MCF 10A (cell line): ENCODE data around the gene ZFP37. TPM values are rescaled to one million over a fixed set of nuclear protein-coding genes. Genes with fewer than 3 reads are reported as not detected.
"Not testable (repeated sequence)": the region's sequence is repeated elsewhere in the genome, so short reads cannot be mapped to it uniquely, and the experiment has no call there.

ENCODE experiments used
- Bru-seq: library from RNA; stranded (reverse); fragments of 400-500 nt; gene quantifications from one replicate; lab custom pipeline; 2021; lab: Mats Ljungman, UMichigan
- BruChase-seq, 2 experiments: library from RNA; stranded (reverse); fragments of 400-500 nt; gene quantifications; one replicate each; lab custom pipeline; 2021; lab: Mats Ljungman, UMichigan
- BruUV-seq: library from RNA; stranded (reverse); fragments of 400-500 nt; replicated peaks from 2 replicates; lab custom pipeline; 2021; lab: Mats Ljungman, UMichigan
- CTCF ChIA-PET: fragments of 300-600 bp; sonication (Branson Sonifier 250); formaldehyde crosslinking; extraction: SDS; loops from one replicate; lab custom pipeline; 2021; ENCODE audit warnings: antibody characterized with exemption, inconsistent platforms; lab: Yijun Ruan, JAX
- POLR2A ChIA-PET: fragments of 300-600, 350-650 bp; sonication (Branson Sonifier 250); formaldehyde crosslinking; extraction: SDS; loops from one replicate; lab custom pipeline; 2020; ENCODE audit warnings: antibody characterized with exemption, inconsistent platforms; lab: Yijun Ruan, JAX
- DNase-seq: peaks from one replicate; pipeline ENCODE4 v3.0.0-alpha.2; 2018; ENCODE audit not compliant: unreplicated experiment
- H3K27ac Mint-ChIP-seq: one replicate; pipeline ENCODE4 v1.8.0; 2022; ENCODE audit warnings: mild to moderate bottlenecking, low read depth, mixed read lengths; ENCODE audit not compliant: unreplicated experiment
- H3K27me3 Mint-ChIP-seq: one replicate; pipeline ENCODE4 v1.8.0; 2022; ENCODE audit warnings: mixed read lengths; ENCODE audit not compliant: insufficient read depth, unreplicated experiment
- H3K36me3 Mint-ChIP-seq: one replicate; pipeline ENCODE4 v1.8.0; 2022; ENCODE audit warnings: mild to moderate bottlenecking, moderate library complexity, mixed read lengths; ENCODE audit not compliant: insufficient read depth, unreplicated experiment
- H3K4me1 Mint-ChIP-seq: one replicate; pipeline ENCODE4 v1.8.0; 2022; ENCODE audit warnings: mixed read lengths; ENCODE audit not compliant: insufficient read depth, unreplicated experiment
- H3K4me3 Mint-ChIP-seq: one replicate; pipeline ENCODE4 v1.8.0; 2022; ENCODE audit warnings: mild to moderate bottlenecking, moderate library complexity, mixed read lengths; ENCODE audit not compliant: unreplicated experiment
- H3K9me3 Mint-ChIP-seq: one replicate; pipeline ENCODE4 v1.8.0; 2022; ENCODE audit warnings: mixed read lengths; ENCODE audit not compliant: unreplicated experiment
- CTCF ChIP-seq: fragments of 200-600 bp; IDR thresholded peaks from one replicate; pipeline ENCODE4 v1.8.0; 2022; ENCODE audit warnings: antibody characterized with exemption, mild to moderate bottlenecking; ENCODE audit not compliant: unreplicated experiment
- intact Hi-C: fragments of 100-400 bp; cut with micrococcal nuclease; formaldehyde crosslinking; loops from 2 replicates; pipeline ENCODE4 v1.14.1; 2022
- long read RNA-seq: library from polyadenylated mRNA; stranded (forward); transcript quantifications from one replicate; pipeline ENCODE4 v2.0.0, GENCODE V29; 2022
- total RNA-seq: library from RNA; stranded (reverse); gene quantifications from 2 replicates; pipeline ENCODE4 v1.2.3, GENCODE V29; 2022

Gene ZFP37
- total RNA-seq (3.5 and 4.0 TPM in 2 replicates), Bru-seq, nascent RNA (percentile 68 among the genes with signal in this experiment), BruChase-seq, experiment 1, labeled RNA remaining after a 6-hour chase (percentile 61 among the genes with signal in this experiment), BruChase-seq, experiment 2, labeled RNA remaining after a 2-hour chase (percentile 76 among the genes with signal in this experiment)
- long read RNA-seq, full-length matches to known transcripts: 6 of 8 reads
- long read RNA-seq, partial matches to known transcripts: 1 of 8 reads
- long read RNA-seq, other reads (novel, unspliced or antisense): 1 of 8 reads

- CTCF ChIA-PET: no interaction called here
- H3K9me3 Mint-ChIP-seq: no peaks in the 10 kb centered on the region
- no peak within 1 kb of the TSS for H3K27ac Mint-ChIP-seq
- TF ChIP-seq CTCF: no peak
- intact Hi-C loops: no loop called here
- no peaks in the 10 kb centered on the region for H3K4me1 Mint-ChIP-seq
- DNase-seq: peak; percentile 90
- no peak within 1 kb of the TSS for H3K4me3 Mint-ChIP-seq
- POLR2A ChIA-PET: interaction anchor here (0.6 to 1.0 kb wide), 4 partner anchors 9 to 96 kb away, joined by 3 to 7 read pairs (median 5); no protein-coding TSS in a partner anchor
- TSS peak; percentile 58 for BruUV-seq
- no peaks in the 10 kb centered on the region for H3K36me3 Mint-ChIP-seq
- no peaks in the 10 kb centered on the region for H3K27me3 Mint-ChIP-seq
Observed at GRCh38 chr9:113056191-113057106, at the start of gene ZFP37. Gene ZFP37 (minus strand): TSS chr9:113056724. CDS start chr9:113056688, 36 bp downstream.

- CTCF ChIA-PET, H3K4me1 Mint-ChIP-seq, H3K36me3 Mint-ChIP-seq, H3K27ac Mint-ChIP-seq, intact Hi-C loops, BruUV-seq, H3K9me3 Mint-ChIP-seq, DNase-seq, POLR2A ChIA-PET, H3K4me3 Mint-ChIP-seq, H3K27me3 Mint-ChIP-seq: not testable (repeated sequence)
Observed at GRCh38 chr9:113105345-113105744, 48.8 kb upstream of the ZFP37 start.

GRCh38 chr9:113095561-113095960 is 39.0 kb upstream of the ZFP37 start:
- no TSS peak for BruUV-seq
- H3K4me1 Mint-ChIP-seq: no peaks in the 10 kb centered on the region
- peaks cover 20% of the 10 kb centered on the region for H3K9me3 Mint-ChIP-seq
- ChIA-PET CTCF (interaction anchor here (1.3 kb wide), 1 partner anchor 55 kb away, joined by 3 read pairs; the partner anchor contains the start of gene SLC31A2), POLR2A (no interaction called here)
- H3K4me3 Mint-ChIP-seq: no peak overlapping the region
- DNase-seq: no peak
- H3K27ac Mint-ChIP-seq: no peak overlapping the region
- no peaks in the 10 kb centered on the region for H3K27me3 Mint-ChIP-seq
- TF ChIP-seq CTCF: no peak
- no peaks in the 10 kb centered on the region for H3K36me3 Mint-ChIP-seq
- intact Hi-C loops: no loop called here

GRCh38 chr9:113089924-113090323 is 33.4 kb upstream of the ZFP37 start:
- H3K27ac Mint-ChIP-seq, DNase-seq, H3K4me3 Mint-ChIP-seq, POLR2A ChIA-PET, CTCF ChIA-PET, BruUV-seq, H3K27me3 Mint-ChIP-seq, H3K36me3 Mint-ChIP-seq, intact Hi-C loops, H3K4me1 Mint-ChIP-seq: not testable (repeated sequence)
- H3K9me3 Mint-ChIP-seq: peaks cover 17% of the 10 kb centered on the region

- H3K36me3 Mint-ChIP-seq, BruUV-seq, H3K4me1 Mint-ChIP-seq, DNase-seq, H3K4me3 Mint-ChIP-seq, H3K27ac Mint-ChIP-seq, intact Hi-C loops, H3K27me3 Mint-ChIP-seq, POLR2A ChIA-PET, CTCF ChIA-PET: not testable (repeated sequence)
- peaks cover 17% of the 10 kb centered on the region for H3K9me3 Mint-ChIP-seq
Observed at GRCh38 chr9:113089143-113089505, 32.6 kb upstream of the ZFP37 start.

GRCh38 chr9:113088456-113089142 is 32.1 kb upstream of the ZFP37 start:
- H3K27me3 Mint-ChIP-seq, H3K27ac Mint-ChIP-seq, H3K36me3 Mint-ChIP-seq, H3K4me3 Mint-ChIP-seq, POLR2A ChIA-PET, intact Hi-C loops, DNase-seq, CTCF ChIA-PET, H3K4me1 Mint-ChIP-seq, BruUV-seq: not testable (repeated sequence)
- H3K9me3 Mint-ChIP-seq: peaks cover 17% of the 10 kb centered on the region

- H3K4me3 Mint-ChIP-seq, POLR2A ChIA-PET, H3K27ac Mint-ChIP-seq: not testable (repeated sequence)
Observed at GRCh38 chr9:113062932-113063310, 6.4 kb upstream of the ZFP37 start.

More at GRCh38 chr9:113062932-113063310, 6.4 kb upstream of the ZFP37 start:
- CTCF ChIA-PET, H3K36me3 Mint-ChIP-seq, H3K4me1 Mint-ChIP-seq, H3K27me3 Mint-ChIP-seq, DNase-seq, H3K9me3 Mint-ChIP-seq, BruUV-seq, intact Hi-C loops: not testable (repeated sequence)
